Astrocyte of the spinal cord (primary cell): Measurements from ENCODE around the gene OR2AK2.
"Not testable (repeated sequence)": the region's sequence is repeated elsewhere in the genome, so short reads cannot be mapped to it uniquely, and the experiment has no call there.

Experiments used
- DNase-seq: peaks from one replicate; pipeline ENCODE4 v3.0.0; 2011; ENCODE audit warnings: low read depth, low spot score
- H3K4me3 ChIP-seq: 2 replicates; pipeline ENCODE4 v1.5.1; 2011; ENCODE audit warnings: low read depth, mild to moderate bottlenecking, low read length, moderate library complexity
- in situ Hi-C: cut with HindIII; loops from 2 replicates; pipeline ENCODE4 v1.10.0; 2017; ENCODE audit warnings: low sequenced_read_pairs
- TF ChIP-seq, protein P1 (sequence below): IDR thresholded peaks from 2 replicates; pipeline ENCODE4 v1.5.1; 2012; ENCODE audit warnings: low read depth, mild to moderate bottlenecking, low read length, inconsistent platforms

Gene OR2AK2

GRCh38 chr1:247936415-247936814 is 28.6 kb upstream of the OR2AK2 start:
- in situ Hi-C loops = no loop called here
- no peak overlapping the region for H3K4me3 ChIP-seq
- DNase-seq = no peak
- TF ChIP-seq, protein P1, sequence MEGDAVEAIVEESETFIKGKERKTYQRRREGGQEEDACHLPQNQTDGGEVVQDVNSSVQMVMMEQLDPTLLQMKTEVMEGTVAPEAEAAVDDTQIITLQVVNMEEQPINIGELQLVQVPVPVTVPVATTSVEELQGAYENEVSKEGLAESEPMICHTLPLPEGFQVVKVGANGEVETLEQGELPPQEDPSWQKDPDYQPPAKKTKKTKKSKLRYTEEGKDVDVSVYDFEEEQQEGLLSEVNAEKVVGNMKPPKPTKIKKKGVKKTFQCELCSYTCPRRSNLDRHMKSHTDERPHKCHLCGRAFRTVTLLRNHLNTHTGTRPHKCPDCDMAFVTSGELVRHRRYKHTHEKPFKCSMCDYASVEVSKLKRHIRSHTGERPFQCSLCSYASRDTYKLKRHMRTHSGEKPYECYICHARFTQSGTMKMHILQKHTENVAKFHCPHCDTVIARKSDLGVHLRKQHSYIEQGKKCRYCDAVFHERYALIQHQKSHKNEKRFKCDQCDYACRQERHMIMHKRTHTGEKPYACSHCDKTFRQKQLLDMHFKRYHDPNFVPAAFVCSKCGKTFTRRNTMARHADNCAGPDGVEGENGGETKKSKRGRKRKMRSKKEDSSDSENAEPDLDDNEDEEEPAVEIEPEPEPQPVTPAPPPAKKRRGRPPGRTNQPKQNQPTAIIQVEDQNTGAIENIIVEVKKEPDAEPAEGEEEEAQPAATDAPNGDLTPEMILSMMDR = no peak

DNA sequence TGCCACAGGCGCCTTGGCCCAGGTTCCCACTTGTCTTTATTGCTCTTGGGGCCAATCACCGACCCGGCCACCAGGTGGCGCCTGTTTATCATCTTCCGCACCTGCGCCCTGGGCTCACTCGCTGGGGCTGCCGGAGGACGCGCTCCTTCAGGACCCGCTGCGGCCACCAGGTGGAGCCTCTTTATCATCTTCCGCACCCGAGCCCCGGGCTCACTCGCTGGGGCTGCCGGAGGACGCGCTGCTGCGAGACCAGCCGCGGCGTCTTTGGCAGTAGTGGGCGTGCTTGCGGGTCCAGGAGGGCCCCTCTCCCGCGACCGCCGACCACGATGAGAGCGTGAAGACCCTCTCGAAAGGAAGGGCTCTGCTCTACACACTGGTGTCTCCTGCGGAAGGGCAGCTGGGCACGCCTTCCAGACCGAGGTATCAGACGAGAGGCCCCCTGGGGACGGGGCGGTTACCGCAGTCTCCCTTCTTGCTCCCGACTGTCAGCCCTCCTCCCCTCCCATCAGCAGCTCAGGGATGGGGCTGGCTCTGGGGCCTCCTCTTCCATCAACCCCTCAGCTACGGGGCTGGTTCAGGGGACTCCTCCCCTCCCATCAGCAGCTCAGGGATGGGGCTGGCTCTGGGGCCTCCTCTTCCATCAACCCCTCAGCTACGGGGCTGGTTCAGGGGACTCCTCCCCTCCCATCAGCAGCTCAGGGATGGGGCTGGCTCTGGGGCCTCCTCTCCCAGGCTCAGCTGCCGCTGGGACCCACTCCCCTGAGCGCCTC is 27.9 kb upstream of the OR2AK2 start:
- TF ChIP-seq, protein P1 = peak; percentile 79
- H3K4me3 ChIP-seq = peak overlapping the region; percentile 43
- DNase-seq = peak; percentile 72
- in situ Hi-C loops = not testable (repeated sequence)

- H3K4me3 ChIP-seq = no peak overlapping the region
- in situ Hi-C loops = no loop called here
- DNase-seq = no peak
- TF ChIP-seq, protein P1 = no peak
Observed at GRCh38 chr1:247942624-247943023, 22.4 kb upstream of the OR2AK2 start.

DNA sequence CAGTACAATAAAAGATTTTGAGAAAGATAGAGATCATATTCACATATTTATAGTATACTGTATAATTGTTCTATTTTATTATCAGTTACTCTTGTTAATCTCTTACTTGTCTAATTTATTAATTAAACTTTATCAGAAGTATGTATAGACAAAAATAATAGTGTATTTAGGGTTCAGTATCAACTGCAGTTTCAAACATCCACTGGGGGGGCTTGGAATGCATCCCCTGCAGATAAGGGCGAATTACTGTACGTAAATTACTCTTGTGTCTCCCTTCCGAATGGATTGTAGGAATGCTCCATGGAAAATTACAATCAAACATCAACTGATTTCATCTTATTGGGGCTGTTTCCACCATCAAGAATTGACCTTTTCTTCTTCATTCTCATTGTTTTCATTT is 16.5 kb upstream of the OR2AK2 start, which contains the start of gene OR2L8:
Gene OR2L8 (plus strand): TSS at position 301 of the 400 bp plus-strand sequence. CDS start 0 bp downstream, at position 301.
- TF ChIP-seq, protein P1 = no peak
- H3K4me3 ChIP-seq = no peak within 1 kb of the TSS
- DNase-seq = no peak
- in situ Hi-C loops = no loop called here

GRCh38 chr1:247953408-247953807 is 11.6 kb upstream of the OR2AK2 start:
- no peak for DNase-seq
- TF ChIP-seq, protein P1 = no peak
- in situ Hi-C loops = no loop called here
- no peak overlapping the region for H3K4me3 ChIP-seq

GRCh38 chr1:247961791-247962190 is 3.2 kb upstream of the OR2AK2 start:
- DNase-seq = no peak
- in situ Hi-C loops = no loop called here
- TF ChIP-seq, protein P1 = no peak
- no peak overlapping the region for H3K4me3 ChIP-seq
